Activated CD8-positive, alpha-beta memory T cell treated with anti-CD3 and anti-CD28 coated beads for 36 hours (primary cell): ENCODE measurements around the gene SMCR8. TPM values are rescaled to one million over a fixed set of nuclear protein-coding genes. Genes with fewer than 3 reads are reported as not detected.

Experiments
- CTCF ChIA-PET: fragments of 350-600 bp; sonication (Branson Sonifier 250); formaldehyde crosslinking; loops from one replicate; lab custom pipeline; 2021; ENCODE audit warnings: antibody characterized with exemption; lab: Charles Lee
- POLR2A ChIA-PET: fragments of 350-600 bp; sonication (Branson Sonifier 250); formaldehyde crosslinking; loops from one replicate; lab custom pipeline; 2021; ENCODE audit warnings: antibody characterized with exemption; lab: Charles Lee
- total RNA-seq, 2 experiments: library from RNA; stranded (reverse); gene quantifications; one replicate each; pipeline ENCODE4 v1.2.3, GENCODE V29; 2021

The SMCR8 gene
- total RNA-seq, 2 experiments from 2014 or later: 21.5 to 21.6 TPM

DNA sequence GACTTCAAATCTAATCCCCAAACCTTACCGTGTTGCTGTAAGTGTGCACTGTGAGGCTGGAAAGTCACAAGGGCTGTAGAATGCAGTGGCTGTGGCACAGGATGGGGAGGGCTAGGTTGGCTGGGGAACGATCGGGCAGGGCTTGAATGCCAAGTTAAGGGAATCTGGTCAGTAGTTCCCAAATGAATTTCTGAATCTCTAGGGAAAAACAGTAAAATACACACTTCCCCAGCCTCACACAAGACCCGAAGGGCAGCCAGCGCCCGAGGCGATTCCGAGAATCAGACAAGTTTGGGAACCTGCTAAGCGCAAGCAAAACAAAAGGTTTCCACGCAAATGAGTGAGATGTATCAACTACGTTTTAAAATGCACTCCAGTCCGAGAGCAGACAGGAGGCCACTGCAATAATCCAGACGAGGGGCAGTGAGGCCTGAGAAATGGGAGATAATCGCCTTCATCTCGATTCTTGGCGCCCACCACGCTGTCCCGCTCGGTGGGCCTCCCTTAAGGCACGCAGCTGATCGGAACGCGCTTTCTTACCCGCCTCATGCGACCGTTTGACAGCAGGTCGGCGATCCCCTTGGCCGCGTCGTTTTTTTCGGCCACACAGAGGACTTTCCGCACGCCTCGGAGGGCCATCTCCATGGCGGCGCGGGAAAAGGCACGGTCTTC lies 898 bp upstream of the SMCR8 start:
- CTCF ChIA-PET: interaction anchor here (1.0 kb wide), 1 partner anchor 65 kb away, joined by 4 read pairs; no protein-coding TSS in a partner anchor
- POLR2A ChIA-PET: interaction anchor here (0.6 to 1.6 kb wide), 2 partner anchors 55 to 131 kb away, joined by 3 to 5 read pairs; partner anchors contain the start of gene ALKBH5

DNA sequence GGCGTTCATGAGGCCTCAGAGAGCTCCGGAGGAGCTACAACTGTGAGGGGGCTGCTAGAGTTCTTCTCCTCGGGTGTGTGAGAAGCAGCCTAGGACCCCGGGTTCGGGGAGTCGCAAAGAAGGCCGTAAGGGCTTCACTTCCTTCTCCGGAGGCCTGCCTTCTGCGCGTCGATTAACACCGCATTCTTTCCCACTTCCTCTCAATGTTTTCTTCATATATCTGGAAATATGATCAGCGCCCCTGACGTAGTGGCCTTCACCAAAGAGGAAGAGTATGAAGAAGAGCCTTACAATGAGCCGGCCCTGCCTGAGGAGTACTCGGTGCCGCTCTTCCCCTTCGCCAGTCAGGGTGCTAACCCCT lies 449 bp downstream of the SMCR8 start:
- ChIA-PET CTCF (interaction anchor here (1.4 kb wide), 1 partner anchor 9 kb away, joined by 4 read pairs; no protein-coding TSS in a partner anchor), POLR2A (interaction anchor here (1.6 kb wide), 1 partner anchor 132 kb away, joined by 5 read pairs; the partner anchor contains the start of gene ALKBH5)

DNA sequence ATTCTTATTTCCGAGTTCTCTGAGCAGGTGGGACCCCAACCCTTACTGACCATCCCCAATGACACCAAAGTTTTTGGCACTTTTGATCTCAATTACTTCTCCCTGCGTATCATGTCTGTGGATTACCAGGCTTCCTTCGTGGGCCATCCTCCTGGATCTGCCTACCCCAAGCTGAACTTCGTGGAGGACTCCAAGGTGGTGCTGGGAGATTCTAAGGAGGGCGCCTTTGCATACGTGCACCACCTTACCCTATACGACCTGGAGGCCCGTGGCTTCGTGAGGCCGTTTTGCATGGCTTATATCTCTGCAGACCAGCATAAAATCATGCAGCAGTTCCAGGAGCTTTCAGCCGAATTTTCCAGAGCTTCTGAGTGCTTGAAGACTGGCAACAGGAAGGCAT lies 868 bp downstream of the SMCR8 start:
- CTCF ChIA-PET: interaction anchor here (1.4 kb wide), 1 partner anchor 9 kb away, joined by 4 read pairs; no protein-coding TSS in a partner anchor

DNA sequence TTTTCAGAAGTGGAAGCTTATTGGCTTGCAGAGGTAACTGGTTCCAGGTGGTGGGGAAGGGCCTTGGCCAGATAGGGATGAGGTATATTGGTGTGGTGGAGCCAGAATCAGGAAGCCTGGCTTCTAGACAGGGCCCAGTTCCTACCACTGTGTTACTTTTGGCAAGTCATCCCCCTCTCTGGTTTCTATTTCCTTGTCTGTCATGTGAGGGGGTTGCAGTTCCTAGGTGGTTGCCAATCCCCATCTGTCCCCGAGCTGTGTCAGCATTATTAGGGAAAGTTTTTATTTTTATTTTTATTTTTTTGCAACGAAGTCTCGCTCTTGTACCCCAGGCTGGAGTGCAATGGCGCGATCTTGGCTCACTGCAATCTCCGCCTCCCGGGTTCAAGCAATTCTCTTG lies 3.0 kb downstream of the SMCR8 start:
- ChIA-PET CTCF (no interaction called here), POLR2A (no interaction called here)

More for the DNA sequence above, 868 bp downstream of the SMCR8 start:
- POLR2A ChIA-PET: interaction anchor here (1.6 kb wide), 1 partner anchor 133 kb away, joined by 5 read pairs; the partner anchor contains the start of gene ALKBH5

DNA sequence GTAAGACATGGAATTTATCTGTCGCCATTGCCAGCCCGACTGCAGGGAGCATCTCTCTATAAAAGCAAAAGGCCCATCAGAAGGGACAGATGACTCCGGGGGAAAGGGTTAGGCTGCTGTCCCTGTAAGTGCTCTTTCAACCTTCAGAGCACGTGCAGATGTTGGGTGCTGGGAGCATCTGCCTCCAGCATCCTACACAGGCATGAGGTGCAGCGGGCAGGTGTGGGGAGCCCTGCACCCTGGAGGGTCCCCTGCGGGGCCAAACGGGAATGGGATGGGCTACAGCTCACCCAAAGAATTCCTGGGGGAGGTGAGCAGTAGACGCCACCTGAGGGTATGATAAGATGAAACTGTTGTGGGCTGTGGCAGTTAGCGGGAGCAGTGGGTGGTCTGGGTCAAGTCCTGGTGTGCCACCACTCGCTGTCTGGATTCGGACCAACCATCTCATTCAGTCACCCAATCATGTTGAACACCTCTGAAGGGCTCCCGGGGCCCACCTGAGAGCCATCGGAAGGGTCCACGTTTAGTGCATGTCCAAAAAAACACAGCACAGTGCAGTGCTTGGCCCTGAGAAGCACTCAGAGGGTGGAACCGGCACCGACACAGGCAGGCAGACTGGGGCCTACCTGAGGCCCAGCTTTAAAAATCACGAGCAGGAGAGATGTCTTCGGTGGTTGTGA lies 3.8 kb downstream of the SMCR8 start:
- CTCF ChIA-PET: no interaction called here
- POLR2A ChIA-PET: no interaction called here

DNA sequence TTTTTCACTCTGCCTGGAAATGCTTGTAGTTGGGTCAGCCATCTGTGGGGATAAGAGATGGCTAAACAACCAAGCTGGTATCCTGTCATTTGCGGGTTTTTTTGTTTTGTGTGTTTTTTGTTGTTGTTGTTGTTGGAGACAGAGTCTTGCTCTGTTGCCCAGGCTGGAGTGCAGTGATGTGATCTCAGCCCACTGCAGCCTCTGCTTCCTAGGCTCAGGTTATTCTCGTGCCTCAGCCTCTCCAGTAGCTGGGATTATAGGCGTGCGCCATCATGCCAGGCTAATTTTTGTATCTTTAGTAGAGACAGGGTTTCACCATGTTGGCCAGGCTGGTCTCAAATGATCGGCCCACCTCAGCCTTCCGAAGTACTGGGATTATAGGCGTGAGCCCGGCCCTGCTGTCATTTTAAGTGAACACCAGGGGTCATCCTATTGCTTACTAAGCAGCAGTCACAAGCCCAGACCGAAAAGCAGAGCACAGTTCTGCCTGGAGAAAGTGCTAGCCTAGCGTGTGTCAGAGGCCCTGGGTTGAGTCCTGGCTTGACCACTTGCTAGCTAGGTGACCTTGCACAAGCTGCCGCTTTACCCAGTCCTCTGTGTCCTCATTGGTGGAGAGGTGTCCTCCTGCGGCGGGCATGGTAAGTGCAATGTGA lies 4.6 kb downstream of the SMCR8 start:
- ChIA-PET POLR2A (no interaction called here), CTCF (no interaction called here)

DNA sequence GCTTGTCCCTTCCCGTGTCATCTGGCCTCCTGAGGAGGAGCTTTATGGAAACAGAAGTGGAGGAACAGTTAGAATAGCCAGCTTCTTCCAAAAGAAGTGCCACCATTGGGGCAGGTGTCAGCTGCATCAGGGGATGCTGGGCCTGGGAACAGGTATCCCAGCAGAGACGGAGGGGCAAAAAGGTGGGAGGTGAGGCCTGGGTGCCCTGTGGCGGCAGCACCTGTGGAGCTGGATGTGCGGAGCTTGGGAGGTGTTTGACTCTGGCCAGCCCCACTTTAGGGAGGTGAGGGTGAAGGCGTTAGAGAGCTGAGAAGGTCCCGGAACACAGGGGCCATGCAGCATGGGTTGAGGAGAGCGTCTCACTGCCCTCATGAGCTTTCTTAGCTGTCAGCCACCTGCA lies 5.2 kb downstream of the SMCR8 start:
- ChIA-PET POLR2A (no interaction called here), CTCF (no interaction called here)

DNA sequence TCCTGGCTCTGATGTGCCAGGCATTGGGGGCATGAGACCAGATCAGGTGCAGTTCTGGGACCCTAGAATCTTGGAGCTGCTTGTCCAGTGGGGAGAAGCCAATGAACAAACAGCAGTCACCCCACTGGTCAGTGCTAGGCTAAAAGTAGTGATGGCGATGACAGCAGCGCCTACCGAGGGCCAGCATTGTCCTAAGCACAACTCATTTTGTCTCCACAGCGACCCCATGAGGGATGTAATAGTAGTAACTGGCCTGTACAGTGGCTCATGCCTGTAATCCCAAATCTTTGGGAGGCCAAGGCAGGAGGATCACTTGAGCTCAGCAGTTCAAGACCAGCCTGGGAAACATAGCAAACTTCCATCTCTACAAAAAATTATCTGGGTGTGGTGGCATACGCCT lies 6.2 kb downstream of the SMCR8 start:
- CTCF ChIA-PET: no interaction called here

DNA sequence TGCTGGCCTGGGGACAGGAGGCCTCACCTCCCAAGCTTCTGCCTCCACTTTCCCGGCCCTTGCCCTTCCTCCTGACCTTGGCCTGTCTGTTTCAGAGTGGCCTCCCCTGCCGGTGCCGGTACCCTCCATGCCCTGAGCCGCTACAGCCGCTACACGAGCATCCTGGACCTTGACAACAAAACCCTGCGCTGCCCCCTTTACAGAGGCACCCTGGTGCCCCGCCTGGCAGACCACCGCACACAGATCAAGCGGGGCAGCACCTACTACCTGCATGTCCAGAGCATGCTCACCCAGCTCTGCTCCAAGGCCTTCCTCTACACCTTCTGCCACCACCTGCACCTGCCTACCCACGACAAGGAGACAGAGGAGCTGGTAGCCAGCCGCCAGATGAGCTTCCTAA lies 7.4 kb downstream of the SMCR8 start:
- POLR2A ChIA-PET: no interaction called here
- CTCF ChIA-PET: interaction anchor here (0.7 to 1.3 kb wide), 2 partner anchors 13 to 682 kb away, joined by 3 read pairs; no protein-coding TSS in a partner anchor

More for the DNA sequence above, 6.2 kb downstream of the SMCR8 start:
- POLR2A ChIA-PET: no interaction called here

DNA sequence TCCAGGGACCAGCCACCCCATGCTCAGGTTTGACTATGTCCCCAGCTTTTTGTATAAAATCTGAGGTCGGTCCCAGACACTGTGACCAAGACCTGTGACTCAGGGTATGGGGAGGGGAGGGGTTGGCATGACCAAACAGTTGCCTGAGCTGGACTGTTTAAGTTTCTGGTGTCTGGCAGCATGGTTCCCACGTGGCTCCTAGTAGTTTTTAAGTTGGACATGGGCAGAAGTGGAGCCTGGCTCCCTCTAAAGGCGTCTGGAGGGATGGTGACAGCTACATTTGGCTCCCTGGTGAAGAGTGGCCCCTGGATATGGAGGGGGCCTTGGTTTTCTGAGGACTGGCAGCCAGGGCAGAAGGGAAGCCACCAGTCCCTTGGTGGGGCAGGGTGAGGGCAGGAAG lies 7.9 kb downstream of the SMCR8 start:
- ChIA-PET CTCF (interaction anchor here (1.3 kb wide), 1 partner anchor 12 kb away, joined by 3 read pairs; no protein-coding TSS in a partner anchor), POLR2A (no interaction called here)

DNA sequence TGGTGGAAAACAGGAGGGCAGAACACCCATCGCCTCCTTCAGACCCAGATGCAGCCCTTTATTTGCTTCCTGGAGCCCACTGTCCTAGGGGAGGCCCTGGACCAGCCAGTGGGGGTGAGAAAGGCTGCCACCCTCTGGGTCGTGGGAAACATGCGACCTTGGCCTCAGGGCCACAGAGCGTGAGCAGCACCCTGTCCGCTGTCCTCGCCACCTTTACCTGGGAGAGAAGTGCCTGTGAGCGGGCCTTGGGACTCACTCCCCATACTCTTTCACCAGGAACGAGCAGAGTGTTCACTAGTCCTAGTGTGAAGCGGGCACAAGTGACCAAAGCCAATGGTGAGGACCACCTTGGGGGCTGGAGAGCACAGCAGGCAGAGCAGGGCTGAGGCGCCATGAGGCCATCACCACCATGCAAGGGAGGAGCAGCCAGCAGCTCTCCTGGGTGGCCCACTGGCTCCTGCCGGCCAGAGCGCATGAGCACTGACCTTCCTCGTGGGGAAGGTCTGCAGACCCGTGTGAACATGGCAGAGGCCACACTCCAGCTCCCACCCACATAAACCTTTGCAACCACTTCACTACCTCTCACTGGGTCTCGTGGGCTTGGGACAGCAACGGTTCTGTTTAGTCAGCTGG lies 8.5 kb downstream of the SMCR8 start:
- CTCF ChIA-PET: no interaction called here

DNA sequence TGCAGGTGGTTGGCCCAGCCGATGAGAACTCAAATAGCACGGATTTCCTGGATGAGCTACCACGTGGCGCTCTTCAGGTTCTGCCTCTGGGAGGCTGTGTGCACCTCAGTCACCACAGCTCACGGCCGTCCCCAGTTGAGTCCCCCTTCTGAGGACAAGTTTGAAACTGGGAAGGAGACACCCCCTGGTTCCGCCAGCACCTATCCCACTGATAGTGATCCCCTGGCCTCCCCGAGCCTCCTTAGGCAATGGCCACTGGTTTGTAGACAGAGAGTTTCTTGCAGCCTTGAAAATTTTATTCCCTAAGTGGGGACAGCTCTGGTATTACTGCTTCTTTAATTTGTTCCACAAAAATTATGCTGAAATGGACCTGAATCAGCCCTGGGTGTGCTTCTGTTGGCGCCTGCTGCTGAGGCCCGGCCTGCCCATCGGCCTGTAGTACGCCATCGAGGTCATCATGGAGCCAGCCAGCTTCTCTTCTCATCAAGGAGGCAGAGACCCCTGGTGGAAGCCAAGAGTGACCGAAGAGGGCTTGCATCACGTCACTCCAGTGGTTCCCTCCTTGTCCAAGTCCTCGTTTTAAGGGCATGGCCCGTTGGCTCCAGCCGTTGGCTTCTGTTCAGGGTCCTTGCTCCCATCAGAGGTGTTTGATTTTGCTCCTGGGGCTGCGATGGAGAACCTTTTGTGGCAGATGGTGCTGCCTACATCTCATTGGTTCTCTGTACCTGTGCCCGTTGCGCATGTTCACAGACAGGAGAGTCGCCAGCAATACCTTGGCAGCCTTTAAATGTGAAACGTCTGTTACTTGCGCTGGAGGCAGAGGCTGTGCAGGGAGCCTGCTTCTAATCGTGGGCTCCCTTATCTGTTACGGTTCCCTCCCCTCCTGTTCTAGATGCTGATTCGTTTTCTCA lies 9.3 kb downstream of the SMCR8 start:
- ChIA-PET POLR2A (no interaction called here), CTCF (interaction anchor here (1.4 kb wide), 1 partner anchor 8 kb away, joined by 4 read pairs; no protein-coding TSS in a partner anchor)

More for the DNA sequence above, 8.5 kb downstream of the SMCR8 start:
- POLR2A ChIA-PET: no interaction called here

DNA sequence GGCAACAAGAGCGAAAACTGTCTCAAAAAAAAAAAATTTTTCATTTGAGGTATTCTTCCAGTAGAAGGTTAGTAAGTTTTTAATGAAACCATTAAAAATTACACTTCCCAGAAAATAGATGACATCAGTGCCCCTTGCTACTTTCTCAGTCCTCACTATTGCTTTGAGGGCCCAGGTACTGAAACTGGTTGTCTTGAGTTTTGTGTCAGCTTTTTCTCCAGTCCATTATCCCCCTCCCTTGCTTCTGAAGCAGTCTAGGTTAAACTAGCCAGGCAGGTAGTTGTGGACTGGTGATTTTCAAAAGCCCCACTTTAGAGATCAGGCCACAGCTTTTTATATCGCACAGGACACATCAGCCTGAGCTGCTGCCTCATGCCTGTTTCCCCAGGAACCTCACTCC lies 10.9 kb downstream of the SMCR8 start:
- CTCF ChIA-PET: no interaction called here
- POLR2A ChIA-PET: no interaction called here

DNA sequence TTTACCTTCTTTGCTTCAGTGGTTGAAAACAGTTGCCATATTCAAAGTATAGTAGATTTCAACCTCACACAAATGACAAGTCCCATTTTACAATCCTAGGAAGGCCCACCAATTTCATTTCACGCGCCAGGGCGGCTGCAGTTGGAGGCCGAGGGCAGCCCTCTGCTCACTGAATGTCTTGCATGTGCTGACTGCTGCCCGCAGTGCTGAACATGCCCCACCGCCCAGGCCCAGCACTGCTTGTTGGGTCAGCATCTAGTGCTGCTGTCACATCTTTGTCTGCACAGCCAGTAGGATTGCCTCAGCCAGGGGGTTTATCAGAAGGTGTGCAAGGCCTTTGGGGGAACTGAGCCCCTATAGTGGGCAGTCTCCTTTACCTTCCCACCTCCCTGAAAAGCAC lies 11.5 kb downstream of the SMCR8 start:
- CTCF ChIA-PET: no interaction called here

DNA sequence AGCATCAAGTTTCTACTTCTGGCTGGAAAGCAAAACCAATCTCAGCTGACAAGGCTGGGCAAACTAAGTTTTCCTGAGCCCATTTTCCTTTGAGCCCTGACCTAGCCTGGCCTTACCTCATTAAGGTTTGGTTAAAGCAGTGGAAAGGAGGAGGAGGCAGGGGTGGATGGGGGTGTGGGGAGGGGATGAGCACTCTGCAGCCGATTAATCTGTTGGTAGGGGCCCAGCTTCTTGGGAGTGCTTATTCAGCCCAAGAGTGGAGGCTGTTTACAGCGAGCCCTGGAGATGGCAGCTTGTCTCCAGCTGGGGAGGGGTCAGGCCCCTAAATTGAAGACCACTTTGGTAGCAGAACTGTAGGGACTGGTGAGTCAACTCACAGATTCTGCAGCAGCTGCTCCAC lies 12.0 kb downstream of the SMCR8 start:
- POLR2A ChIA-PET: no interaction called here
- CTCF ChIA-PET: no interaction called here

More for the DNA sequence above, 11.5 kb downstream of the SMCR8 start:
- POLR2A ChIA-PET: no interaction called here

DNA sequence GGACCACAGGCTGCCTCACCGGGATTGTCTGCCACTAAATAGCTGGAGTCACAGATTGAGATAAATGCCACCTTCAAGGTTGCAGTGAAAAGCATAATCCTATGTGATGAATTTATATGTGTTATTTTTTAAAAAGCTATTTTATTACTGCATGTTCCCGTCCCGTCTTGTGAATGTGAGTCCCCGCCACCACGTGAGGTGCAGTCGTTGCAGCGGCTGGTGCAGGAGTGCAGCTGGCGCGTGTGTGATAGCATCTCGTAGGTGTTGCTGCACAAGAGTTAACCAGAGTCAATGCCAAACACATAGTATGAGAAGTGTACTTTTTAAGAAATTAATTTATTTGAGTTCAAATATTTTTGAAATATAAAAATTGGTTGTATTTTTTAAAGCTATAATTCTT lies 12.5 kb downstream of the SMCR8 start:
- ChIA-PET CTCF (no interaction called here), POLR2A (interaction anchor here (0.6 kb wide), 1 partner anchor 16 kb away, joined by 4 read pairs; no protein-coding TSS in a partner anchor)

DNA sequence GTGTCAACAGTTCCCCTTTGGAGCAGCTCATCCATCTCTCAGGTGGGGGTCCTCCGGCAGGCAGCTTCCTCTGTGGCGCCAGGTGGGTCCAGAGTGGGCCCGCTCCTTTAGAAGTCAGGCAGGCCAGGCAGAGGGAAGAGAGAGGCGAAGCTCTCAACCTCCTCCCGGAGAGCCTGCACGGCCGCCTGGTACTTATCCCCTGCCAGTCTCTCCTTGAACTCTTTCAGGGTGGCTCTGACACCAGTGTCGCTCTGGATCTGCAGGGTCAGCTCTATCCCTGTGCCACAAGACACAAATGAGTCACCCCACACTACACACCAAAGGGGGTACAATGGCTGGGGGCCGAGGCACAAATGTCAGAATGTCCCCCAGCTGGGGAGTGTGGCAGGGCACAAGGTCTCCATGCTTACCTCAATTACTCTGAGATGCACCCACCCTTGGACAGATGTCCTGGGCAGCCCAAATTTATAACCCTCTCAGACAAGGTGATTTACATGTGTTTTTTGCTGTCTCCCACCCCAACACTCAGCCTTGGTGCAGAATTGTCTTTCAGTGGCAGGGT lies 13.6 kb downstream of the SMCR8 start:
- ChIA-PET CTCF (no interaction called here), POLR2A (no interaction called here)

DNA sequence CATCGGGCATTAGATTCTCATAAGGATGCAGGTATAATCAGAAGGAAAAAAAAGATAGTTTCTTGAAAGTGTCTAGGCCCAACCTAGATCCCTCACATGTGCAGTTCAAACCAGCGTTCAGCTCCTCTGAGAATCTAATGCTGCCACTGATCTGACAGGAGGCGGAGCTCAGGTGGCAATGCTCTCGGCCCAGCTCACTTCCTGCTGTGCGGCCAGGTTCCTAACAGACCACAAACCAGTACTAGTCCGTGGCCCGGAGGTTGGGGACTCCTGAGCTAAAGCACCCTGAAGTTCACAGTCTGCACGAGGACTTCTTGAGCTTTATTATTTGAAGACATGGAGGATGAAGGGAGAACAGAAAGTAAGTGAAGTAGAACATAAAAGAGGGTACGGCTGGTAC lies 16.8 kb downstream of the SMCR8 start:
- ChIA-PET POLR2A (no interaction called here), CTCF (no interaction called here)
